Measurements from ENCODE around the gene PAFAH2. TPM values are rescaled to one million over a fixed set of nuclear protein-coding genes. Genes with fewer than 3 reads are reported as not detected.

Gene PAFAH2
- total and polyA plus RNA-seq, 5 experiments from 2014 or later = 16.4 to 25.5 (median 24.6) TPM

DNA sequence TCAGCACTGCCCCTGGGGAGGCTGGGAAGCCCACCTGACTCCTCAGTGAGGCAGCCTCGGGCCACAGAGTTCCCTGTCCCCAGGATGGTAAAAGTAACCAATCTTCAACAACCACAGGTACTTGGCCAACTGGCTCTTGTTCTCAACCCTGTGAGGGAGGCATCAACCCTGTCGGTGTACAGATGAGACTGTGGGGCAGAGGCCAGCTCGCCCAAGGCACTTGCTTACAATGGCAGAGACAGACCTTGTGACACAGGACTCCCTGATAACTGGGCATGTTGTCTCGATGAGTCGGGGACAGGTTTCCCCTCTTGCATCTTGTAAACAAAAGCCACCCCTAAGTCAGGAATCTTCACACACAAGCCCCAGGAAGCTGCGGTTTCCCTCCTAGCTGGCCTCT lies 40.0 kb upstream of the PAFAH2 start:
- Mint-ChIP-seq H3K27me3 (peaks cover 0 to 9% (median 3%) of the 10 kb centered on the region in 5 donors), H3K4me1 (peaks cover 8 to 20% (median 12%) of the 10 kb centered on the region in 4 donors), H3K36me3 (no peaks in the 10 kb centered on the region), H3K9me3 (no peaks in the 10 kb centered on the region), H3K27ac (no peak overlapping the region), H3K4me3 (no peak overlapping the region)
- POLR2A ChIA-PET = no interaction called here
- DNase-seq = no peak
- no peak for ATAC-seq

DNA sequence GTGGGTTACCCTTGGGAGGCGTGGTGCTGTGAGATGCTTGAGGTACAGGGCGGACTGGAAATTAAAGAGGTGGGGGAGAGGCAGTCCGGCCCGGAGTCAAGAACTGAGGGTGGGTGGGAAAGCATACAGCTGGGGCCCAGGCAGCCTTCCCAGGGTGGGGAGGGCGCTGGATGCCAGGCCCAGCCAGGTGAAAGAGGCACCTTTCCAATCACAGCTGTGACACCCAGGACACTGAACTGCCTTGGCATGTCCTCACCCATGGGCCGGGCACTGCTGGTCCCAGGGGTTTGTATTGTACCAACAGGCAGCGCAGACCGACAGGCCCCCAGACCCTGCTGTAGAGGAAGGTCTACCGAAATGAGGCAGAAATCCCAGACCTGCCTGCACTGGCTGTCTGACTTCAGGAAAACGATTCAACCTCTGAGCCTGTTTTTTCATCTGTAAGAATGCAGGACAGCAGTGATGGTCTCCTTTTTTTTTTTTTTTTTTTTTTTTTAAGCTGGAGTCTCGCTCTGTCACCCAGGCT lies 39.0 kb upstream of the PAFAH2 start:
- Mint-ChIP-seq H3K27me3 (peaks cover 0 to 3% (median 0%) of the 10 kb centered on the region in 5 donors), H3K4me3 (peak overlapping the region in 2 of 10 donors; percentile 34 to 96), H3K27ac (peak overlapping the region in 1 of 10 donors; percentile 49), H3K36me3 (no peaks in the 10 kb centered on the region), H3K9me3 (no peaks in the 10 kb centered on the region), H3K4me1 (peaks cover 8 to 20% (median 12%) of the 10 kb centered on the region in 4 donors)
- ATAC-seq (no peak), DNase-seq (no peak)
- POLR2A ChIA-PET = interaction anchor here (0.5 to 0.6 kb wide), 2 partner anchors 80 to 136 kb away, joined by 3 read pairs; no protein-coding TSS in a partner anchor

DNA sequence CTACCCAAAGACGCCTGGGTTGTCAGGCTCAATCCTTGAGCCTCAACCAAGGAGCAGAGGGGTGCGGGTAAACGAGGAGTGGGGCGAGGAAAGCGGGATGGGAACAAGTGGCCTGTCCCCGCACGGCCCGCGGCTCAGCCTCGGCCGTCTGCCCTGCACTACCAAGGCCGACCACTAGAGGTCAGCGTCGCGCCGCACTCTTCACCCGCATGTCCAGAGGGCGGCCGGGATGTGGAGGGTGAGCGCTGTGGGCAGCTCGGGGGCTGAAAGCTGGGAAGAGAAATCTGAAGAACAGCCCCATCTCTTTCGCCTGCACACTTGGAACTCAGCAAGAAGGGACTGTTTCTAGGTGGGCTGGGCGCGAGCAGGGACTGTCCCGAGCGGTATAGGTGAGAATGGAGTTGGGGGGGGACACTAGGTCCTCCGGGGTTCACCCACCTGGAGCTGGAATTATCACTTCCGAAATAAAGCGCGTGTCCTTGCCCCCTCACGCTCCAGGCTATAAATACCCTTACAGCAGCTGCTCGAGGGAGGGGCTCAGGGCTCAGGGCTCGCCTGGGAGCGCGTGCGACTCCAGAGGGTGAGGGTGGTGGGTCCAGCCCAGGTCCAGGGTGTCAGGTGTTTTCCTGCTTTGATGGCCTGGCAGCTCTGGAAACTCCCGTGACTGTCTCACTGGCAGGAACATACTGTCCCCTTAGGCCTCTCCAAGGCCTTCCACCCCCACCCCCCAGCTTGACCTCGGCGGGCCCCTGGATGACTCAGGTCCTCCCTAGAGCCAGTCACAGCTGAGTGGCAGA lies 38.3 kb upstream of the PAFAH2 start:
- POLR2A ChIA-PET = interaction anchor here (0.5 to 1.6 kb wide), 2 partner anchors 136 to 217 kb away, joined by 3 to 5 read pairs; partner anchors contain the start of gene MTFR1L
- DNase-seq (peak; percentile 45 to 89 (median 72)), ATAC-seq (peak; percentile 66 to 67)
- H3K27ac Mint-ChIP-seq = peak overlapping the region; percentile 74 to 97 (median 94)
- H3K4me1 Mint-ChIP-seq = peaks cover 8 to 20% (median 12%) of the 10 kb centered on the region in 4 donors
- H3K36me3 Mint-ChIP-seq = no peaks in the 10 kb centered on the region
- H3K27me3 Mint-ChIP-seq = peaks cover 0 to 3% (median 0%) of the 10 kb centered on the region in 5 donors
- H3K9me3 Mint-ChIP-seq = no peaks in the 10 kb centered on the region
- peak overlapping the region; percentile 92 to 98 (median 97) for H3K4me3 Mint-ChIP-seq

DNA sequence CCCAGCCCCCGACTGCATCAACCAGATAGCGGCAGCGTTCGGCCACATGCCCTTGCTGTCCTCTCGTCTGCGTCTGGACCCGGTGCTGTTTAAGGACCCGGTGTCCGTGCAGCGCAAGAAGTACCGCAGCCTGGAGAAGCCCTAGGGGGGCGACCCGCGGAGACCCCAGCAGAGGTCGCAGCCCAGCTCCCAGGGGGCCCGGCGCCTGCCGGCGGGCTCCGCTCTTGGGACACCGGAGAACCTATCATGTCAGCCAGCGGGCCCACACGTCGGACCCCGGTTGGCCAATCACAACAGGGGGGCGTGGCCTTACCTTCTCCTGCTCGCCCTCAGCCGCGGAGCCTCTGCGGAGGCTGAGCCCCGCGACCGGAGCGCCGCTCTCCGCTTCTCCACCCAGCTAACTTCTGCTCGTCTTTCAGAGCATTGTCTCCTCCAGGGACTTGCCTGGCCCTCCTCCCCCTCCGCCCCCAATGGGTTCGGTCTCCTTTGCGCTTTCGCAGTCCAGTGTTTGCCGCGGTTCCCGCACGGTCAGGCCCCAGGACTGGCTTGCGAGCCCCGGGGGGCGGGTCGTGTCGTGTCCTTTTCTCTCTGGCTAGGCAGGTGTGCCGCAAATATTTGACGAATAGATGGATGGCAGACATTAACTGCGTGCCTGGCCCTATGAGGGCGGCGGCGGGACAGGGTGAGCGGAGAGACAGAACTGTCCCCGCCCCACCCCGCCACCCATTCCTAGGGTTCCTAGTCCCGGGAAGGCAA lies 37.5 kb upstream of the PAFAH2 start:
- DNase-seq (peak; percentile 86 to 97 (median 91)), ATAC-seq (peak; percentile 96 to 97)
- H3K4me3 Mint-ChIP-seq = peak overlapping the region; percentile 92 to 98 (median 97)
- H3K36me3 Mint-ChIP-seq = no peaks in the 10 kb centered on the region
- POLR2A ChIA-PET = interaction anchor here (0.6 to 1.7 kb wide), 5 partner anchors 9 to 216 kb away, joined by 3 to 5 read pairs (median 4); partner anchors contain the start of genes MTFR1L and PAFAH2
- H3K27ac Mint-ChIP-seq = peak overlapping the region; percentile 74 to 97 (median 94)
- peaks cover 8 to 20% (median 12%) of the 10 kb centered on the region in 4 donors for H3K4me1 Mint-ChIP-seq
- H3K27me3 Mint-ChIP-seq = peaks cover 0 to 3% (median 0%) of the 10 kb centered on the region in 5 donors
- no peaks in the 10 kb centered on the region for H3K9me3 Mint-ChIP-seq

DNA sequence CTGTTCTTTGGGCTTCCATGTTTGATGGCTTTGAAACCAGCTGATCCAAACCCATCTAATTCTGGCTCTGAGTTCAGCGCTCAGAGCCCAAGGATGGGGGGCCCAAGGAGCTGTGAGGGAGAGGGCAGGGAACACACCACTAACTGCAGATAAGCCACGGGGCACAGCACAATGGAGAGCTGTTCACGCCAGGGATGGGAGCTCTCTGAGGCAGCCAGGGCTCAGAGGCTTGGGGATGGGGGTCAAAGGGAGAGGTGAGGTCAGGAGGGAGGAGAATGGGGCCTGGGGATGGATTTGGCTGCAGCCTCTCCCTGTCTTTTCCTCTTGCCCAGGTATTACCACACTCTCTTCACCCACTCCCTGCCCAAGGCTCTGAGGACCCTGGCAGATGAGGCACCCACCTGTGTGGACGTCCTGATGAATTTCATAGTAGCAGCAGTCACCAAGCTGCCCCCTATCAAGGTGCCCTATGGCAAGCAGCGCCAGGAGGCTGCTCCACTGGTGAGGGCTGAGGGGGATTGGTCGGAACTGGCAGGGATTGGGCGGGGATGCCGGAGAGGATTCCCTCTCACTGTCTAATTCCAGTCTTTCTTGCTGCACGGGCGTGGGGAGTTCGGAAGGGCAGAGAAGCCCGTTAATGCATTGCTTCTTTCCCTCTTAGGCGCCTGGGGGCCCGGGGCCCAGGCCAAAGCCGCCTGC lies 36.8 kb upstream of the PAFAH2 start:
- H3K4me3 Mint-ChIP-seq = peak overlapping the region; percentile 92 to 98 (median 97)
- DNase-seq = peak in 2 of 10 donors; percentile 10 to 17
- no peaks in the 10 kb centered on the region for H3K9me3 Mint-ChIP-seq
- H3K27me3 Mint-ChIP-seq = peaks cover 0 to 2% (median 0%) of the 10 kb centered on the region in 5 donors
- H3K27ac Mint-ChIP-seq = peak overlapping the region in 9 of 10 donors; percentile 63 to 95 (median 85)
- ATAC-seq = peak in 1 of 2 donors; percentile 1
- POLR2A ChIA-PET = interaction anchor here (0.5 to 1.7 kb wide), 7 partner anchors 9 to 827 kb away, joined by 3 to 6 read pairs (median 4); partner anchors contain the start of genes MTFR1L and PAFAH2
- H3K36me3 Mint-ChIP-seq = no peaks in the 10 kb centered on the region
- H3K4me1 Mint-ChIP-seq = peaks cover 8 to 20% (median 12%) of the 10 kb centered on the region in 4 donors

DNA sequence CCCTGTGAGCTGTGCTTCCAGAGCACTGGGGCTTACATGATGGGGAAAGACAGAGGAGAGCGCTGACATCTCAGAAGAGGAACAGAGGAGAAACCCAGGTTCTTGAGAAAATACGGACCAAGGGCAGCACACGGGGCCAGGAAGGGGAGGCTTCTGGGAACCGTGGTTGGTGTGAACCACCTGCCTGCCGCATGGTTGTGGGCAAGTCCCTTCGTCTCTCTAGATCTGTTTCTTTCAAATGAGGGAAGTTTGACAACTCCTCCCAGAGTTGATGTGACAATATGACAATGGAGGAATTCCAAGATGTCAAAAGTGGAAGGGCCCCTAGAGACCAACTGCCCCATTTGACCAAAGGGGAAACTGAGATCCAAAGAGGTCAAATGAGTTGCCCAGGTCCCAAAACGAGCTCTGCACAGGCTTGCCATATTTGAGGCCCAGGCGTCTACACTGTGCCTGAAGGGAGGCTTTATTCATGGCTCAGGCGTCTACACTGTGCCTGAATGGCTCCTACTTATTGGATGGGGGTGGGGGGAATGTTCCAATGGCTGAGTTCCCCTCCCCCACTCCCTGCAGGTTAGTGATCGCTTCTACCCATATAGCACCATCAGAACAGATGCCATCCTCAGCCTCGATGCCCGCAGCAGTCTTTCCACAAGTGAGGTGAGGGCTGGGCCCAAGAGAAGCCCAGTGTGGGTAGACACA lies 34.9 kb upstream of the PAFAH2 start:
- POLR2A ChIA-PET = interaction anchor here (0.7 kb wide), 1 partner anchor 46 kb away, joined by 3 read pairs; no protein-coding TSS in a partner anchor
- DNase-seq (no peak), ATAC-seq (no peak)
- H3K4me1 Mint-ChIP-seq = peaks cover 9 to 20% (median 12%) of the 10 kb centered on the region in 4 donors
- peak overlapping the region in 1 of 10 donors; percentile 4 for H3K27ac Mint-ChIP-seq
- H3K9me3 Mint-ChIP-seq = no peaks in the 10 kb centered on the region
- no peaks in the 10 kb centered on the region for H3K36me3 Mint-ChIP-seq
- peaks cover 0 to 2% (median 0%) of the 10 kb centered on the region in 5 donors for H3K27me3 Mint-ChIP-seq
- peak overlapping the region in 1 of 10 donors; percentile 16 for H3K4me3 Mint-ChIP-seq

DNA sequence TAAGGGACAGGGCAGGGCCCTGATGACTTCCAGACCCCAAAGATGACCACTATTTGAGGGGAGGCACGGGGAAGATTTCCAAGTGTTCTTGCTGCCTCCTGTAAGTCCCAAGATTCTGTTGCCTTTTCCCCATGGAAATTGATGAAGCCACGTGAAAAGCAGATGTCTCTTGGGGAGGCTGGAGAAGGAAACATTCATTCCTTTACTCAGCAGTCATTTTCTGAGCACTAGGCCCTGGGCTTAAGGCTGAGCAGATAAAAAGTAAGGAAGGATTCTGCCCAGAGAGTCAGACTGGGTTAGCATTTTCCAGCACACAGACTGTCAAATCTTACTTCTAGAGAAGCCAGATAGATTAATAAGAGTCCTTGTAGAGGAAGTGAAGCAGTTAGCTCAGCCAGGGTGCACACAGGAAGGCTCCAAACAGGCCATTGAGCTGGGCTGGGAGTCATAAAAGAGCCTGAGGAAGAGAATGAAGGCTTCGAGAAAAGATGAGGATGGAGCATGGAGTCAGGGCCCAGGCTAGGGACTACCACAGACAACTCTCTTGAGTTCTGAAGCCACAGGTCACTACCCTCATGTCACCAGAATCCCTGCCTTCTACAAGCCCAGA lies 33.9 kb upstream of the PAFAH2 start:
- no peaks in the 10 kb centered on the region for H3K9me3 Mint-ChIP-seq
- no peaks in the 10 kb centered on the region for H3K36me3 Mint-ChIP-seq
- H3K4me3 Mint-ChIP-seq = peak overlapping the region in 1 of 10 donors; percentile 3
- ATAC-seq (no peak), DNase-seq (no peak)
- H3K27ac Mint-ChIP-seq = peak overlapping the region in 1 of 10 donors; percentile 66
- POLR2A ChIA-PET = interaction anchor here (0.7 kb wide), 1 partner anchor 47 kb away, joined by 3 read pairs; no protein-coding TSS in a partner anchor
- H3K4me1 Mint-ChIP-seq = peaks cover 10 to 20% (median 12%) of the 10 kb centered on the region in 4 donors
- peaks cover 0 to 2% (median 0%) of the 10 kb centered on the region in 5 donors for H3K27me3 Mint-ChIP-seq

DNA sequence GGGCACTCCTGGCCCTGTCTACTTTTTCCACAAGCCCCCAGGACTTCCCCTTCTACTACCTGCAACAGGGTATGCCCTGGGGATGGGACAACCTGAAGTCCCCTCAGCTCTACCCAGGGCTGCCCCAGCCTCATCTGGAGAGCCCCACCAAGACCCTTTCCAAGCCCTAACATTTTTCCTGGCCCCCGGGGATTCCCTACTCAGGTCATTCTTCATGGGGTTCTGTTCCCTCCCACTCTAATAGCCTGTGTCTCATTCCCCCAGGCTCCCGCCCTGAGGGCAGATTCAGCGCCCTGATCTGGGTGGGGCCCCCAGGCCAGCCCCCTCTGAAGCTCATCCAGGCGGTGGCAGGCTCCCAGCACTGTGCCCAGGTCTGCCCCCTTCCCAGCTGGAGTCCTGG lies 33.3 kb upstream of the PAFAH2 start:
- H3K36me3 Mint-ChIP-seq = no peaks in the 10 kb centered on the region
- DNase-seq (no peak), ATAC-seq (no peak)
- no peaks in the 10 kb centered on the region for H3K9me3 Mint-ChIP-seq
- peaks cover 0 to 2% (median 0%) of the 10 kb centered on the region in 5 donors for H3K27me3 Mint-ChIP-seq
- H3K4me1 Mint-ChIP-seq = peaks cover 10 to 18% (median 12%) of the 10 kb centered on the region in 4 donors
- POLR2A ChIA-PET = no interaction called here
- no peak overlapping the region for H3K27ac Mint-ChIP-seq
- no peak overlapping the region for H3K4me3 Mint-ChIP-seq

DNA sequence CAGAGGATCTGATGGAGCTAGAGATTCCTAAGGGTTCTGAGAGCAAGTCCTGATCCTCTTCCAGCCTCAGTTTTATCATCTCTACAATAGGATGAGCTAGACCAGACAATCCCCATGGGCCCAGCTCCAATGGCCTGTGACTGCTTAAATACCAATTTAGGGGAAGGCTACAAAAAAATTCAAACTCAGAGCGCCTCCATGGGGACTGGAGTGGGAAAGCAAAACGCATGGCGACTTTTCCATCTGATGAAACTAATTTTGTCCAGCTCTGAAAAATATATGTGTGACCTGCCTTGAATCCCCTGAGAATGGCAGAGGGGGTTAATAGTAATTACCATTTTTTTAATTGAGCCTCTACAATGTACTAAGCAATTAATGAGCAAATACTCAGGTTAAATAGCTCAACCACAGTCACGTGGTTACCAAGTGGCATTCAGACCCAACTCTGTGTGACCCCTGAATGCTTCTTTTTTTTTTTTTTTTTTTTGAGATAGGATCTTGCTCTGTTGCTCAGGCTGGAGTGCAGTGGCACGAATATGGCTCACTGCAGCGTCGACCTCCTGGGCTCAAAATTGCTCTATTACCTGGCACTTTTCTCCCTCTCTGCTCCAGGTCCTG lies 32.1 kb upstream of the PAFAH2 start:
- H3K4me1 Mint-ChIP-seq = peaks cover 6 to 9% (median 8%) of the 10 kb centered on the region in 4 donors
- no peaks in the 10 kb centered on the region for H3K36me3 Mint-ChIP-seq
- DNase-seq (no peak), ATAC-seq (no peak)
- H3K27me3 Mint-ChIP-seq = peaks cover 0 to 2% (median 0%) of the 10 kb centered on the region in 5 donors
- H3K4me3 Mint-ChIP-seq = no peak overlapping the region
- no peaks in the 10 kb centered on the region for H3K9me3 Mint-ChIP-seq
- H3K27ac Mint-ChIP-seq = no peak overlapping the region
- POLR2A ChIA-PET = no interaction called here

DNA sequence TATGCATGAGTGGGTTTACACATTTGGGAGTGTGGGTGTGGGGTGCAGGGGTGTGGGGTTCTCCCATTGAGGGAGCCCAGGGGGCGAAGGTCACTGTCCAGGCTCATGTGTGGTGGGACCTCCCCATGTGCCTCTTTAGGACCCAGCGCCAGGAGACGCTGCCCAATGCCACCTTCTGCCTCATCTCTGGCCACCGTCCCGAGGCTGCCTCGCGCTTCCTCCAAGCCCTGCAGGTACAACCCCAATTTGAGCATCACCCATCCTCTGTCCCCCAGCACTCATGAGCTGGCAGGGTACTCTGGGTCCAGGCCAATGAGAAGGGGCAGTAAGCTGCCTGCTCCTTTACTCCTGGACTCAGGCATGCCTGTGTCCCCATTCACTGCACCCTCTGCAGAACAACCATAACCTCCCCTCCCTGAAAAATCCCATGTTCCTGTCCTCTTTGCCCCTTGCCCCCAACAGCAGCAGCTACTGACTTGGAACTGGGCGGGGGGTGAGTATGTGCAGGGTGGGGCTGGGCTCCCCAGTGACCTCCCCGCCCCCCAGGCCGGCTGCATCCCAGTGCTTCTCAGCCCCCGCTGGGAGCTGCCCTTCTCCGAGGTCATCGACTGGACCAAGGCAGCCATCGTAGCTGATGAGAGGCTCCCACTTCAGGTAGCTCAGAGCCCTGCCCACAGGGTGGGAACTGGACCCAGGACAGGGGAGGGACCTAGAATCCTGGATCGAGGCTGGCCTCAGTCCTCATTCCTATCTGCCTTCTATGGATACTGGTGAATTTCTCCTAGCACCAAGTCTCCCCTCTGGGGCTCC lies 31.4 kb upstream of the PAFAH2 start:
- no peak for ATAC-seq
- peaks cover 0 to 2% (median 0%) of the 10 kb centered on the region in 5 donors for H3K27me3 Mint-ChIP-seq
- no peak overlapping the region for H3K27ac Mint-ChIP-seq
- POLR2A ChIA-PET = no interaction called here
- no peak overlapping the region for H3K4me3 Mint-ChIP-seq
- DNase-seq = no peak
- H3K9me3 Mint-ChIP-seq = no peaks in the 10 kb centered on the region
- H3K4me1 Mint-ChIP-seq = peaks cover under 1 to 3% (median 2%) of the 10 kb centered on the region in 4 donors
- no peaks in the 10 kb centered on the region for H3K36me3 Mint-ChIP-seq
